NCI-H128 (cell line): Measurements from ENCODE around the gene MSI2.

Source experiments
- DNase-seq: peaks from one replicate; lab custom pipeline; 2025; ENCODE audit not compliant: unreplicated experiment; lab: John Stamatoyannopoulos, UW

The MSI2 gene

DNA sequence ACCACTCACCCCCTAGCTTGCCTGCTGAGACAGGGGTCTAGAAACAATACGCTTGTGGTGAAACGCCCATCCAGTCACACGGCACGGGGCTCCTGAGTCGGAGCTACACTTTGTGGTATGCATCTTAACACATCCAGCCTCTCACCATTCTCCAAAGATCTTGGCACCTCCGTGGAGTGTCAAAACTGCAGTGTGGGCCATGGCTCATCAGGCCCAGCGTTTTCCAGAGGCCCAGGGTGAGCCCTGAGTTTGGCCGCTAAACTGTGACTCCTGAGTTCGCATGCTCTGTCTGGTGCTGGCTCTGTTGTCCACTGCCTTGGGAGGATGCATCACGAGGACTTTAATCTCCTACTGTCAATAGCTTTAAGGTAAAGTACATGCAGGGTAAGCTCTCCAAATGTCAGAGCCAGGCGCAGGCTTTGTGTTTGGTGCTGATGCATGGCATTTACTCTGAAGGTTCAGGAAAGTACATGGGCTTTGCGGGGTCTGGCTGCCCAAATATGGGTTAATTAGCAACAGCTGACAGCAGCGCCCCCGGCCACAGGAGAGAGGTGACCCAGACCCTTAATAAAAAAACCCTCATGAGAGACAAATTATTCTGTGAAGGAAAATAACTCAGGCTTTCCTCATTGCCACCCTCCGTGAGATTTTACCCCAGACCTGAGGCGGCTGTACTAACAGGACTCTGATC, 370.3 kb downstream of the MSI2 start:
- no peak for DNase-seq

DNA sequence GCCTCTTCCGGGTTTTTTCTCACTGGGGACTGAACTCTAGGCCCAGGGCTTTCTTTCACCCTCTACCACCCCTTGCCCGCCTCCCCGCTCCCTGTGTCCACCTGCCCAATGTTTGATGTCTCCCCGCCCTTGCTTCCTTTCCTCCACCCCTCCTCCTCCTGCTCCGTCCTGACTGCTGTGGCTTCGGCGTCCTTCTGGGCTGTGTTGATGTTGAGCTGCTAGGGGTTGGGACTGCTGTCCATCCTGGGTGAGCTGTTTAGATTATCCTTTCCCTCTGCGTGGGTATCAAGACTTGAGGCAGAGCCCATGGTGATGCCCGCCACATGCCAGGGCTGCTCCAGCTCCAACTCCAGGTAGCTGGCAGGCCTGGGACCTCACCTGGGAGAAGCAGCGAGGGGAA, 371.3 kb downstream of the MSI2 start:
- no peak for DNase-seq

DNA sequence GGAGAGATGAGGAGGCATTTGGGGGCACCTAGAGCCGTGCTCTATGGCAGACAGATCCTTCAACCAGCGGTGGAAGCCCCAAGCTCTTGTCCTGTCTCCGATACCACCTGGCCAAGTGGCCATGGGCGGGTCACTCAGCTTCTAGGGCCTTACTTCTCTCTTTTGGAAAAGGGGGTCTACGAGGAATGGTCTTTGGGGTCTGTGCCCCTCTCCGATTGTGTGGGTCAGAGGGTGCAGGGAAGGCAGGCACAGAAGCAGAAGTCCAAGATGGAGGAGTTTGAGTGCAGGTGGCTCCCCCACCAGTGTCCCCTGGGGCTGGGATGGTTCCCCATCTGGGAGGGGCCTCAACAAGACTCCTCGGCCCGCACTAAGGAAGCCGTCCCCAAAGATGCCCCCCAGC, 372.1 kb downstream of the MSI2 start:
- DNase-seq, result no peak

DNA sequence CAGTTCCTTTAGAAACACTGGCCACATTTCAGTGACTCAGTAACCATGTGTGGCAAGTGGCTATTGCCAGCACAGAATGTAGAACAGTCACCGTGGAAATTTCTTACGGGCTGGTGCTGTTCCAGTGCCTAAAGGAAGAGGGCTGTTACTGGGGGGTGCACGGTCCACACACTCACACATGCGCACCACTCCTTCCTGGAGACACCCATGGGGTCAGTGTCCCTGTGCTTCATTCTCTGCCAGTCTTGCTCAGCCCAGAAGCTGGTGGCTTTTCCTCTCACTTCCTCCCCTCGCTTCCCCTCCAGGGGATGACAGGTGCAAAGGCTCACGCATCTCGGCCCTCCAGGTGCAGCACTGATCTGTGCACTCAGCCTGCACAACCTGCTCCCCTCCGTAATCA, 373.1 kb downstream of the MSI2 start:
- DNase-seq, result no peak

DNA sequence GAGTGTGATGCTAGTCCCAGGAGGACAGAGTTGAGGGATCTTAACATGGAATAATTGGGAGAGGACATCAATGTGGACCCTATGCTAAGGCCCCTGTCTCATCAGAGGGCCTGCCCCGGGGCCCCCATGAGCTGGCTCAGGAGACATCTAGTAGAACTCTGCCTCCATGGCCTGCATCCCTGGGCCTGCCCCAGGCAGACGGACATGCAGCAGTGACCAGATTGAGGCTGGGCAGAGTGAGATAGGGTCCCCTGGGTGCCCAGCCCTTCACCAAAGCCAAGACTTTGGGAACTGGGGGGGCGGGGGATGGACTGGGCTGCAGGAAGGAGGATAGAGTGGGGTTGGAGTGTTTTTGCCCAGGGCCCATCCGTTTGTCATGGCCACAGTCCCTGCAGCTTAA, 373.6 kb downstream of the MSI2 start:
- no peak for DNase-seq

DNA sequence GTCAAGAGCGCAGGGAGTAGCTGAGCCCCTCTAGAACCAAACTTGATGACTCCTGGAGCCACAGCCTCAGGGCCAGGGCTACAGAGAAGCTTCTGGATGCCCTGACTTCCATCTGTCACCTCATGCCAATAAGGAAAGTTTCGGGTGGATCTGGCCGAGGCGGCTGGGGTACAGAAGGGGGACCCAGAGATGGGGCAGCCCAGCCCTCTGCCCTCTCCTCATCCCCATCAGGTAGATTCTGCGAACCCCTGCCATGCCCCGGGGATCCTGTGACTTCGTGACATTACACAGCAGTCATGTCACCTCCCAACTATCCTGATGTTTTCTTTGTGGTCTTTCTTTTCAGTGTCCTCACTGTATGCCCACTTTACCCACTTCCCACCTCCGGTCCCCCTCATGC, 374.4 kb downstream of the MSI2 start:
- DNase-seq, result no peak

DNA sequence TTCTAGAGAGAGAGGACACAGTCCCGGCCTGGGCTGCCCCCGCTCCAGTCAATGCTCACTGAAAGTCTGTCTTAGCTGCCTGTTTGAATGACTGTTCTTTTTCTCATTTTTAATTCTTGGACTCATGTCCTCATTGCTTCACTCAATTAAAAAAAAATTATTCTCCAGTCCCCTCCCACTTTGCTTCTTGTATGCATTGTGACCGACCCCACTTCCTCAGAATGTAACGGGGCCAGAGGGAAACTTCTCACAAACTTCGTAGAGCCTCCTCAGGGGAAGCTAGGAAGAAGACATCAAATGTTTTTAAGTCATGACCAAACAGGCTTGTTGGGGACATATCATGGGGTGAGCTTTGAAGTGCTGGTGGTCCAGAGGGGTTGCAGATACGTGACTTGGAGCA, 375.5 kb downstream of the MSI2 start:
- no peak for DNase-seq

DNA sequence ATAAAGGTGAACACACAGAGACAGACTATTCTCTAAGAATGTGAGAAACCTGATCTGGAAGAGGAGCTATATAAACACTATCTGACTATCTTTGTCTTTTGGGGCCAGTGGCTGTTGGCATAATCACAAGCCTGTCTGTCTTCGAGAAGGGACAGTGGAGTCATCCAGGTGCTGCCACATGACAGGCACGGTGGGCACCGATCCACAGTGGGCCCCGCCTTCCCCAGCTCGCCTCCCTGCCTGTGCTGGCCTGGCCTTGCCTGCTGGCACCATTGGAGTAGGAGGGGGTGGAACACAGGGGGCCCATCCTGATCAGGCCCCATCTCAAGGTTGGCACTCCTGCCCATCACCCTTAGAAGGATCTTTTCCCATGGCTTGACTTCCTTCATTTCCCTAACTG, 376.0 kb downstream of the MSI2 start:
- no peak for DNase-seq

DNA sequence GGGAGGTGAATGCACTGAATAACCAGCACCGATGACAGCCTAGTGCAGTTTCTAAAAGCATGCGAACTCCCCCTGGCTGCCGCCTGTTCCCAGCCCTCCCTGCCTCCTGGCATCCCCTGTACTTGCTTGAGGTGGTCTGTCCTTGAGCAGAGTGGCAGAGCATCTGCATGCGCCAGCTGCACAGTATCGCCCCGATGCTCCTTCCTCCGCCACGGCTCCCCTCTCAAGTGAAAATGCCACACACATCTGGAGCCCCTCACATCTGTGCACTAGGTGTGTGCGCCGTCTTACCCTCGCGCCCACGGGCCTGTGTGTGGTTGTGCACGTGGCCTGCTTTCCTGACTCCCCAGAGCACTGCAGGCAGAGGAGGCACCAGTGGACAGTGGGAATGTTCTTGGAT, 376.9 kb downstream of the MSI2 start:
- no peak for DNase-seq

DNA sequence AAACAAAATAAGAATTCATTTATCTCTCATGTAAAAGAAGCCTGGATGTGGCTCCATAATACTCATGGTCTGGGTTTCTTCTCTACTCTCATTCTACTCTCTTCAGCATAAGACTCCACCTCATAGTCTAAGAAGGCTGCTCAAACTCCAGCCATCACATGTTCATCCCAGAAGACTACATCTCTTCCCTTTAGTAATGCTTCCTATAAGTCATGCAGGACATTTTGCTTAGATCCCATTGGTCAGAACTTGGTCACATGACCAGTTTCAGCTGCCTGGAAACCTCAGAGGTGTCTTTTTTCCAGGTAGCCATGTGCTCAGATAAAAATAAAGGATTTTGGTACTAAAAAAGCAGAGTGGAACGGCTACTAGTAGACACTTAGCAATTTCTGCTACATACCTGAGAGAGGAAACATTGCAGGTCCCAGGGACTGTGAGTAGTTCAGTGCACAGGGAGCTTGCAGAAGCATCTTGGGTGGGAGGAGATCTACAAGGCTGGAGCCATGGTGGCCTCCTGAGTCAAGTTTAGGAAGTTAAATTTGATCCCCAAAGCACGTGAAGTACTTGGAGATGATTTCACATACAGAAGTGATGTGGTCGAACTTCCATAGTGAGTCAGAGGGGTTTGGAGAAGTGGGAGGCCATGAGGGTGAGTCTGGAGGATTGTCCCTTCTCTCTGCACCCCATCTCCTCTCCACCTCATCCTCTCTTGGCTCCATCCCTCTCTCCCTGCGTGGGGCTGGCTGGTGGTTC, 378.6 kb downstream of the MSI2 start:
- DNase-seq, result no peak

DNA sequence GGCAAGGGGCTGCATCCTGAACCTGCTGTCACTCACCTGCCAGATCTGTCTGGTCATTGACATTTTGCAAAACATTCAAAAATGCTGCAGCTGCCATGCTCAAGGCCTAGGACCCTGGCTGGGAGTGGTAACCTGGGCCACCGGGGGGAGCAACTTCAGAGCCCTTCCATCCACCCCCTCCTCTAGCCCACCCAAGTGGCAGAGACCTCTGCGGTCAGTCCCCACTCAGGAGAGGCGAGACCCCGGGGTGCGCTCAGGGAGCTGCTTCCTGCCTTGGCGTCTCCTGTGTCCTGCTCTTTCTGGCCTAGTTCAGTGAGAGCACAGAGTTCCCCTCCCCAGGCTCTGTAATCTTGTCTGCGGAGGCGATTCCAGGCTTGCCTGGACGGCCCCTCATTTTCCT, 380.0 kb downstream of the MSI2 start:
- DNase-seq, result no peak

DNA sequence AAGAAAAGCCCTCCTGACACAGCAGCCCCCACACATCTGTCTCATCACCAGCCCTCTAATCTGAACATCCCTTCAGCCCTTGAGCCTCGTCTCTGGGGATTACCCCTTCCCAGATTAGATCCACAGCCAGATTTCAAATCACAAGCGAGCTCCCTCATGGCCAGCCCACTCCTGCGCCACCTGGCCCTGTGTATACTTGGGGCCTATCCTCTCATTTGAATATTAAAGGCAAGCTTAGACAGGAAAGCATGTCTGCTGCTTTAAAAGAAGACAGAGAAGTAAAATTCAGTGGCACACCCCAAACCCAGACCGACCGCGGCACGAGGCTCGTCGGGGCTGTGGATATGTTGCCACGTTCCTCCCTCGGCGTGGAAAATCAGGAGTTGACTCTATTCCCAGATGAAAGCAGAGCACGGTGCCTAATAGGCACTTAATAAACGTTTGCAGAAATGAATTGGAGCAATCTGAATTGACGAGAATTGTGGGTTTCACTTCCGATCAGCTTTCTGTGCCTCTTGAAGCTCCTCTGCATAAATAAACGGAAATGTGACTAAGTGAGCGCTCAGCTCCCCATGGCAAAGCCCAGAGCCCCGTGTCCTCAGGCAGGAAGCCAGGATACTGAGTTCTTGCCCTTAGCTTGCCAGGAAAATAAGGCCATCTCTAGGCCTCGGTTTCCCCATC, 380.8 kb downstream of the MSI2 start:
- no peak for DNase-seq

DNA sequence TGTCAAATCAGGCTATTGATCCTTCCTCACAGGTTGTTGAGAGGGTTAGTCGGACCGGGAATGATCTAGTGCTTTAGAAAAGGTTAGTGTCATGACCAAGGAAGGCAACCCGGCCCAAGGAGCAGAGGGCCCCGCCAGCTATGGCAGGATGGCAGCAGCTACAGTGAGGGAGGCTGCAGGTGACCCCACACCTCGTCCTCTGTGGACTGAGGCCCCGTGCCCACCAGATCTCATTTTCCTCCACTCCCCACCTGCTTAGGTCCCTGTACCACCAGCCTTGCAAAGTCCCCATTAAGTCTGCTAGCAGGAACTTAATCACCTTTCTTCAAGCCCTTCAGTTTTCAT, 381.3 kb downstream of the MSI2 start:
- no peak for DNase-seq

DNA sequence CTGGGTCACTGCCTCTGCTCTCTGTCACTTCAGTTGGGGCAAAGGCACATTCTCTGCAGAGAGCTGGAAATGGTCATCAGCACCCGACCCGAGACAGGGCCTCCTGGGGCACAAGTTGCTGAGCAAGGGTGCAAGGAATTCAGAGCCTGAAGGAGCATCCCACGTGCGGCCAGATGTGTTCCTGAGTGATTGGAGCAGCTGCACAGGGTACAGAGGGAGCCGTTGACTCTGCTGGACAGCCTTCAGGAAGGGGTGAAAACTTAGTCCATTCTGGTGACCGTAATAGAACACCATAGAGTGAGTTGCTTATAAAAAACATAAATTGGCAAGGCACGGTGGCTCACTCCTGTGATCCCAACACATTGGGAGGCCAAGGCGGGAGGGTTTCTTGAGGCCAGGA, 382.0 kb downstream of the MSI2 start:
- DNase-seq, result no peak

DNA sequence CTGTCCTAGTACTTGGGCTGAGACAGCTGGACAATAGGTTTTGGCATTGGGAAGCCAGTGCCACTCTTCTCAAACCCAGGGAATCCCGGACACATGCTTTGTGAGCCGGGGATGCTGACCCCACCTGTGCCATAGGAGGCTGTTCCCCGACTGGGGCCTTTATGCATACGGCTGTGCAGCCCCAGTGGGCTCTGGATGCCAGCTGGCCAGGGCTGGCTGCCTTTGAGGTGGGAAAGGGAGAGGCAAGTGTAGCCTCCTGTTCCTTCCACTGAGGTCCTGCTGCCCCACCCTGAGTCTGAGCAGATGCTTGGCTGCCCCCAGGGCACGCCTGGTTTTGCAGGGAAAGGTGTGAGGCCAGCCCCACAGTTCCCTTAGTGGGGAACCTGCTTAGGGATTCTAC, 383.1 kb downstream of the MSI2 start:
- no peak for DNase-seq

DNA sequence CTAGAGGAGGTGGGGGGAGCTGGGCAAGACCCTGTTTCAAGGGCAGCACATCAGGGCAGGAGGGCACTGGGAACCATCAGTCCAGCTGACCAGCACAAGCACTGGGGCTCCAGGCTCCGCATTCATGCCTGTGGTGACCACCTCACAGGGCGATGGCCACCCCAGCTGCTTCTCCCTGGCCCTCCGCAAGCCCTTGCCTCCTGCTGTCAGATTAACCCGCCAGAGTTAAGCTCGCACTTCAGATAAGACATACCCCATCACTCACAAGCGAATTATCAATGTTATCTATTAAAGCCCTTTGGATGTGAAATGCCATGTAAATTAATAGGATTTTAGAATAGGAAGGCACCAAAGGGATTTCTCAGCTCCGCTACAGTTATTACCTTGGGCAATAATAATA, 383.8 kb downstream of the MSI2 start:
- no peak for DNase-seq

DNA sequence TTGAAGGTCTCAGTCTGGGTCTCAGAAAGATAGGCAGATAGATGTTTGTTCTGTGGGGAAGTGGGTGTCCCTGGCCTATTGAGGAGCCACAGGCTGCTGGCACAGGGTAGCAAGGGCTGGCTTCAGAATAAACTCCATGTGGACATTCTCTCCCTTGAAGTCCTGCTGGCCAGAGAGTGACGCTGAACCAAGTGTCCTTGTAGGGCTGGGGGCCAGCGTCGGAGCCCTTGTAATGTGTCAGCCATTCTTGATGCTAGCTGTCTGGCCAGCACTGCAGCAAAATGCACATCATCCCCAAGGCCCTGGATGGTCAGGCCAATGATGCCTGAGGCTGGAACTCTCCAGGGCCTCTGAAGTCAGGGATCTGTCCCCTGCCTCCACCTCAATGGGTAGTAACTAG, 385.4 kb downstream of the MSI2 start:
- no peak for DNase-seq

DNA sequence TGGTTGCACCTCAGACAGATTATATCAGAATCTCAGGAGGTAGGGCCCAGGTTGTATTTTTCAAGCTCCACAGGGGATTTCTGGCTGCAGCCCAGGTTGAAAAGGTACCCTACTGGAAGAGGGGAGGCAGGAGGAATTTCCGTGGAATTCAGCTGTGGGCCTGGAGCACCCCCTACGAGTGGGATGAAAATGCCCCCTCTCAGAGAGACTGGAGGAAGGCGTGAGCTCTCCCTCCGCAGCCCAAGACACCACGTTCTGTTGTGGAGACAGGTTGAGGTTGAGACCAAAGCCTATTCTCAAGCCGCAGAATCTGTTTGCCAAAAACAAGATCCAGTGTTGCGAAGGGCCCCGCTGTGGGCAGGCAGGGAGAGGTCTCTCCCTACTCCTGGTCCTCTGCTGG, 386.7 kb downstream of the MSI2 start:
- no peak for DNase-seq

DNA sequence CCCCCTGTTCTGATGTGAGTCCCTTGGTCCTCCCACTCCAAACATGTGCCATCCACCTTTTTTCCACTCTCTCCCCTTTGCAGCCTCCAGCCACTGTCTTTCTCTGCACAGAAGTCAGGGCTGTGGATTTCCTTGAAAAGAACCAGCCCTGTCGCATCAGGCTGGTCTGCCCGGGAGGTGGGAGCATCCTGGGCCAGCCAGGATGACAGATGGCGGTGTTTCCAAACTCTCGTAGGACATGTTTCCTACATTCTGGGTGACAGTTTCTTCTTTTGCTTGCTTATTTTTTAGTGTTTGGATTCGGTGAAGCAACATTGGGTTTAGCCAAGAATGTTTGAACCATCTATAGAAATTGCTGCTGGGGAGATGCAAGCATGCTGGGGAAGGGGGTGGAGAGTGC, 388.0 kb downstream of the MSI2 start:
- DNase-seq, result no peak

DNA sequence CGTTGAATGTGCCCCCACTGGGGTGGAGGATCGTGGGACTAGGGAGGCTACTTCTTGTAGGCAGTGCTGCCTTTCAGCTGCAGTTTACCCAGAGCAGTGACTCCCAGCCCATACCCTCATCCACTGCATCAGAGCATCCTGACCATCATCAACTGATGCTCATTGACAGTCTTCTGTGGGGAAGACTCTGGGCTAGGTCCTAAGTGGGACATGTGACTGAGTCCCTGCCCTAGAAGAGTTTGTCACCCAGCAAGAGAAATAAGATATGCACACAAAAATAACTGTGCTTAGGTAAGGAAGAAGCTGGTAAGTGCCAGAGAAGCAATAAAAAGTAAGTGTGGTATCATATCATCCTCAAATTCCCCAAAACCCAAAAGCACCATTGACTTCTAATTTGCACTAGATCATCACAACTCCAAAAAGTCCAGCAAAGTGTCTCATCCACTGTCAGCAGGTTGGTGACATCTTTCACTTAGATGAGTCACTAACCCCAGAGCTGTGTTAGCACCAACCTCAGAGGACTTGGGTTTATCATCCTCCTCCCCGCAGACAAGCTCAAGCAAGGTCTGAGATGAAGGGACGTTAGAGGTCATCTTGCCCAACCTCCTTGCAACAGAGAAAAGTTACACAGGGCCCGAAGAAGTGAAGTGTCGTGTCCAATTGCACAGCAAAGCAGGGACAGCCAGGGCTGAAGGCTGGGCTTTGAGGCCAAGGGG, 389.8 kb downstream of the MSI2 start:
- DNase-seq, result no peak

DNA sequence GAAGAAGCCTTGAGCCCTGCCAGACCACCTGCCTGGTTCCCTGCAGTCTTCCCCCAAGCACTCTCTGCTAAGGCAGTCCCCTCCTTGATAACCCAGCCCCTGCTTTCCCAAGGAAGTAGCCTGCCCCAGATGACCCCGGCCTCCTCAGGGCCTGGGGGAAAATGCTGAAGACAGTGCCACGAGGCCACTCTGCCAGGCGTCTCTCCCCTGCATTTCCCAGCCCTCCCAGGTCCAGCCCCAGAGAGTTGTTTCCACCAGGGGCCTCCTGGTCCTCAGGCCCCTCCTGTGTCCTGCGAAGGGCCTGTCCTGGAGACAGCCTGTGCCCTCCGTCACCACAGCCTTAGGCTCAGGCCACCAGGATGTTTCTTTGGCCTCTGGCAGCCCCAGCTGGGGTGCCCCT, 392.4 kb downstream of the MSI2 start:
- DNase-seq, result no peak

DNA sequence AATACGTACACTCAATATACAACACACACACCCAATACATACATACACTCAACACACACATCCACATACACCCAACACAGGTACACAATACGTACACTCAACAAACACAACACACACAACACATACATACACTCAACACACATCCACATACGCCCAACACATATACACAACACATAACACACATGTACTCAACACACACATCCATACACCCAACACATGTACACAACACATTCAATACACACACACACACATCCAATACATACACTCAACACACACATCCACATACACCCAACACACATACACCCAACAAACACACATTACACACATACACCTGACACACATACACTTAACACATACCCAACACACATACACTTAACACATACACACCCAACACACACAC, 392.9 kb downstream of the MSI2 start:
- DNase-seq, result no peak
